ENCODE data around the gene IKZF4. TPM values are rescaled to one million over a fixed set of nuclear protein-coding genes. Genes with fewer than 3 reads are reported as not detected.

The IKZF4 gene
- total RNA-seq, 1 experiment from 2014 or later = 13.6 TPM

- TF ChIP-seq HMGXB4 (CRISPR knock-in tag; IDR thresholded peaks at IDR 0.05) (no peak), RELA (CRISPR knock-in tag; IDR thresholded peaks at IDR 0.05; ENCODE audit: borderline replicate concordance) (no peak), CREM (CRISPR knock-in tag; IDR thresholded peaks at IDR 0.05) (no peak), MXD4 (CRISPR knock-in tag; IDR thresholded peaks at IDR 0.05; ENCODE audit: borderline replicate concordance) (no peak), JUN (CRISPR knock-in tag; IDR thresholded peaks at IDR 0.05) (no peak), ZNF263 (CRISPR knock-in tag; IDR thresholded peaks at IDR 0.05; ENCODE audit: low read depth) (no peak)
- TF ChIP-seq, protein P1, sequence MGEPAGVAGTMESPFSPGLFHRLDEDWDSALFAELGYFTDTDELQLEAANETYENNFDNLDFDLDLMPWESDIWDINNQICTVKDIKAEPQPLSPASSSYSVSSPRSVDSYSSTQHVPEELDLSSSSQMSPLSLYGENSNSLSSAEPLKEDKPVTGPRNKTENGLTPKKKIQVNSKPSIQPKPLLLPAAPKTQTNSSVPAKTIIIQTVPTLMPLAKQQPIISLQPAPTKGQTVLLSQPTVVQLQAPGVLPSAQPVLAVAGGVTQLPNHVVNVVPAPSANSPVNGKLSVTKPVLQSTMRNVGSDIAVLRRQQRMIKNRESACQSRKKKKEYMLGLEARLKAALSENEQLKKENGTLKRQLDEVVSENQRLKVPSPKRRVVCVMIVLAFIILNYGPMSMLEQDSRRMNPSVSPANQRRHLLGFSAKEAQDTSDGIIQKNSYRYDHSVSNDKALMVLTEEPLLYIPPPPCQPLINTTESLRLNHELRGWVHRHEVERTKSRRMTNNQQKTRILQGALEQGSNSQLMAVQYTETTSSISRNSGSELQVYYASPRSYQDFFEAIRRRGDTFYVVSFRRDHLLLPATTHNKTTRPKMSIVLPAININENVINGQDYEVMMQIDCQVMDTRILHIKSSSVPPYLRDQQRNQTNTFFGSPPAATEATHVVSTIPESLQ (CRISPR knock-in tag; IDR thresholded peaks at IDR 0.05) = no peak
- Mint-ChIP-seq H3K4me3 (no peak overlapping the region), H3K27me3 (ENCODE audit: low read depth) (no peaks in the 10 kb centered on the region), H3K4me1 (no peaks in the 10 kb centered on the region), H3K27ac (no peak overlapping the region), H3K9me3 (no peaks in the 10 kb centered on the region), H3K36me3 (peaks cover 35% of the 10 kb centered on the region)
- ChIA-PET POLR2A (interaction anchor here (3.3 kb wide), 1 partner anchor 9 kb away, joined by 12 read pairs; the partner anchor contains the start of gene RAB5B), CTCF (interaction anchor here (1.2 to 1.3 kb wide), 2 partner anchors 13 kb away, joined by 3 to 5 read pairs; no protein-coding TSS in a partner anchor)
- DNase-seq (ENCODE audit: low spot score) (no peak), ATAC-seq (no peak)
Measured at GRCh38 chr12:55983232-55983842, 37.5 kb upstream of the IKZF4 start.

DNA sequence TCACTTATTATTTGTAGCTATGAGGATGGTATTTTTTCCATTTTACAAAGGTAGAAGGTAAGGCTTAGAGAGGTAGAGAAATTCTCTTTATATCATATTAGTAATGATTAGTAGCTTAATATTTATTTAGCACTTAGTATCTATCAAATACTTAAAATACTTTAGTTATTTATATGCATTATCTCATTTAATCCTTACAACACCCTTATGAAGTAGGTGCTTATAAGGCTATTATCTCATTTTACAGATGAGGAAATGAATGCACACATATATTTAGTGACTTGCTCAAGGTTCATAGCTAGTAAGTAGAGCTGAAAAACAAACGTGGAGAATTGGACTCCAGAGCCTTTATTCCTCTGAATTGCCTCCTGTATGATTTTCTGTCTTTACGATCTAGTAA, 36.0 kb upstream of the IKZF4 start:
- ChIA-PET POLR2A (interaction anchor here (3.3 kb wide), 1 partner anchor 11 kb away, joined by 12 read pairs; the partner anchor contains the start of gene RAB5B), CTCF (interaction anchor here (0.6 to 2.9 kb wide), 6 partner anchors 11 to 247 kb away, joined by 3 to 14 read pairs (median 4); partner anchors contain the start of gene RAB5B)
- no peak for ATAC-seq
- Mint-ChIP-seq H3K9me3 (no peaks in the 10 kb centered on the region), H3K27me3 (ENCODE audit: low read depth) (no peaks in the 10 kb centered on the region), H3K36me3 (peaks cover 42% of the 10 kb centered on the region), H3K27ac (no peak overlapping the region), H3K4me1 (no peaks in the 10 kb centered on the region), H3K4me3 (no peak overlapping the region)
- no peak for TF ChIP-seq HMGXB4 (CRISPR knock-in tag; IDR thresholded peaks at IDR 0.05)
- TF ChIP-seq GTF2I (CRISPR knock-in tag; conservative IDR thresholded peaks at IDR 0.05) = no peak
- DNase-seq (ENCODE audit: low spot score) = no peak

DNA sequence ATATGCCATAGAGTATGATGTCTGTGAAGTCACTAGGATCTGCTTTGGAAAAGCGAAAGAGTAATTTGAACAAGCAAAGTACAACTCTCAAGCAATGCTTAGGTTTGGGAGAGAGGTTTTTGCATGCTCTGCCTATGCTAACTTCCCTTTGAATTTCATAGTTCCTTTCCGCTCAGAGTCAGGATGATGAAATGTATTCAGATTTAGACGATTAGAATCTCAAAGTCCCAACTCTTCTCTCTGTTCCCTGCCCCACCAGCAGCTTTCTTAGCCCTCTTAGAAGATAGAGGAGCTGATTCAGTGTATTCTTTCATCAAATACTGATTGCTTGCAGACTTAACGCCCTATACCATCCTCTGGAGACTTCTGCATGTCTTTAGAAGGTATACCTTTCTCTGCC, 35.5 kb upstream of the IKZF4 start:
- ChIA-PET POLR2A (interaction anchor here (3.3 kb wide), 1 partner anchor 11 kb away, joined by 12 read pairs; the partner anchor contains the start of gene RAB5B), CTCF (interaction anchor here (0.8 to 2.9 kb wide), 4 partner anchors 11 to 44 kb away, joined by 3 to 14 read pairs (median 5); partner anchors contain the start of genes RAB5B and SUOX)
- Mint-ChIP-seq H3K4me3 (no peak overlapping the region), H3K9me3 (no peaks in the 10 kb centered on the region), H3K4me1 (no peaks in the 10 kb centered on the region), H3K27ac (no peak overlapping the region), H3K27me3 (ENCODE audit: low read depth) (no peaks in the 10 kb centered on the region), H3K36me3 (peaks cover 43% of the 10 kb centered on the region)
- ATAC-seq = no peak
- no peak for DNase-seq (ENCODE audit: low spot score)
- TF ChIP-seq TEAD1 (CRISPR knock-in tag; IDR thresholded peaks at IDR 0.05) (no peak), NR3C1 (CRISPR knock-in tag; conservative IDR thresholded peaks at IDR 0.05; ENCODE audit: low read depth) (no peak), E2F1 (CRISPR knock-in tag; IDR thresholded peaks at IDR 0.05) (no peak), FOXJ3 (CRISPR knock-in tag; IDR thresholded peaks at IDR 0.05; ENCODE audit: borderline replicate concordance) (no peak), ATF3 (CRISPR knock-in tag; conservative IDR thresholded peaks at IDR 0.05) (no peak), ZNF219 (CRISPR knock-in tag; IDR thresholded peaks at IDR 0.05; ENCODE audit: borderline replicate concordance) (no peak), NFATC4 (CRISPR knock-in tag; IDR thresholded peaks at IDR 0.05) (no peak), ZNF317 (CRISPR knock-in tag; IDR thresholded peaks at IDR 0.05; ENCODE audit: borderline replicate concordance, low read depth) (no peak)
- TF ChIP-seq, protein P2, sequence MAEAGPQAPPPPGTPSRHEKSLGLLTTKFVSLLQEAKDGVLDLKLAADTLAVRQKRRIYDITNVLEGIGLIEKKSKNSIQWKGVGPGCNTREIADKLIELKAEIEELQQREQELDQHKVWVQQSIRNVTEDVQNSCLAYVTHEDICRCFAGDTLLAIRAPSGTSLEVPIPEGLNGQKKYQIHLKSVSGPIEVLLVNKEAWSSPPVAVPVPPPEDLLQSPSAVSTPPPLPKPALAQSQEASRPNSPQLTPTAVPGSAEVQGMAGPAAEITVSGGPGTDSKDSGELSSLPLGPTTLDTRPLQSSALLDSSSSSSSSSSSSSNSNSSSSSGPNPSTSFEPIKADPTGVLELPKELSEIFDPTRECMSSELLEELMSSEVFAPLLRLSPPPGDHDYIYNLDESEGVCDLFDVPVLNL (CRISPR knock-in tag; IDR thresholded peaks at IDR 0.05; ENCODE audit: borderline replicate concordance, low read depth) = no peak
- TF ChIP-seq, protein P3, sequence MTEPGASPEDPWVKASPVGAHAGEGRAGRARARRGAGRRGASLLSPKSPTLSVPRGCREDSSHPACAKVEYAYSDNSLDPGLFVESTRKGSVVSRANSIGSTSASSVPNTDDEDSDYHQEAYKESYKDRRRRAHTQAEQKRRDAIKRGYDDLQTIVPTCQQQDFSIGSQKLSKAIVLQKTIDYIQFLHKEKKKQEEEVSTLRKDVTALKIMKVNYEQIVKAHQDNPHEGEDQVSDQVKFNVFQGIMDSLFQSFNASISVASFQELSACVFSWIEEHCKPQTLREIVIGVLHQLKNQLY (CRISPR knock-in tag; IDR thresholded peaks at IDR 0.05) = no peak
- TF ChIP-seq, protein P4, sequence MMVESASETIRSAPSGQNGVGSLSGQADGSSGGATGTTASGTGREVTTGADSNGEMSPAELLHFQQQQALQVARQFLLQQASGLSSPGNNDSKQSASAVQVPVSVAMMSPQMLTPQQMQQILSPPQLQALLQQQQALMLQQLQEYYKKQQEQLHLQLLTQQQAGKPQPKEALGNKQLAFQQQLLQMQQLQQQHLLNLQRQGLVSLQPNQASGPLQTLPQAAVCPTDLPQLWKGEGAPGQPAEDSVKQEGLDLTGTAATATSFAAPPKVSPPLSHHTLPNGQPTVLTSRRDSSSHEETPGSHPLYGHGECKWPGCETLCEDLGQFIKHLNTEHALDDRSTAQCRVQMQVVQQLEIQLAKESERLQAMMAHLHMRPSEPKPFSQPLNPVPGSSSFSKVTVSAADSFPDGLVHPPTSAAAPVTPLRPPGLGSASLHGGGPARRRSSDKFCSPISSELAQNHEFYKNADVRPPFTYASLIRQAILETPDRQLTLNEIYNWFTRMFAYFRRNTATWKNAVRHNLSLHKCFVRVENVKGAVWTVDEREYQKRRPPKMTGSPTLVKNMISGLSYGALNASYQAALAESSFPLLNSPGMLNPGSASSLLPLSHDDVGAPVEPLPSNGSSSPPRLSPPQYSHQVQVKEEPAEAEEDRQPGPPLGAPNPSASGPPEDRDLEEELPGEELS (CRISPR knock-in tag; IDR thresholded peaks at IDR 0.05) = no peak

All from WTC11 (cell line).